Muscle layer of colon (tissue), 2 donors: Measurements from ENCODE around the gene SVIL.

Experiments used
- H3K27ac ChIP-seq: one replicate; pipeline ENCODE4 v1.7.0; 2013; ENCODE audit warnings: low read depth, mild to moderate bottlenecking, low read length, moderate library complexity
- H3K27me3 ChIP-seq, 2 donors: one replicate each; pipeline ENCODE4 v1.7.0; 2013; ENCODE audit warnings: low read length in 2 of 2, mild to moderate bottlenecking in 2 of 2; ENCODE audit not compliant: insufficient read depth in 2 of 2, control insufficient read depth in 1 of 2
- H3K36me3 ChIP-seq: one replicate; pipeline ENCODE4 v1.7.0; 2013; ENCODE audit warnings: mild to moderate bottlenecking, low read length; ENCODE audit not compliant: insufficient read depth
- H3K4me1 ChIP-seq: one replicate; pipeline ENCODE4 v1.7.0; 2013; ENCODE audit warnings: mild to moderate bottlenecking, low read length; ENCODE audit not compliant: insufficient read depth
- H3K4me3 ChIP-seq, 2 donors: one replicate each; pipeline ENCODE4 v1.7.0; 2013; ENCODE audit warnings: low read length in 2 of 2, low read depth in 1 of 2, mild to moderate bottlenecking in 1 of 2, moderate library complexity in 1 of 2
- H3K9ac ChIP-seq: one replicate; pipeline ENCODE4 v1.7.0; 2013; ENCODE audit warnings: low read length
- H3K9me3 ChIP-seq: one replicate; pipeline ENCODE4 v1.7.0; 2013; ENCODE audit warnings: mild to moderate bottlenecking, low read length
- donor health status: abdominal sarcoma.
- donor health status: Adenocarcinoma of cecum.

The SVIL gene

DNA sequence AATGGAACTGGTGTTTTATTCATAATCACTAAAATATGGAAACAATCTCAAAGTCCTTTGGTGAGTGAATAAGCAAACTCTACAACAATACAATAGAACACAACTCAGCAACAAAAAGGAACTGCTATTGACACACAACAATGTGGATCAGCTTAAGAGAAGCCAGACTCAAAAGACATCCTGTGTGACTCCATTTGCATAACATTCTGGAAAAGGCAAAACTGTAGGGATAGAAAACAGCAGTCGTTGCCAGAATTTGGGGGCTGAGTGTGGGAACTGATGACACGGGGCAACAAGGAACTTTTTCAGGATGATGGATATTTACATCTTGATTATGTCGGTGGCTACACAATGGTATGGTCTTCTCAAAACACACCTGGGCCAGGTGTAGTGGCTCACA is 32.4 kb upstream of the SVIL start:
- H3K9me3 ChIP-seq = no peaks in the 10 kb centered on the region
- no peak overlapping the region for H3K4me3 ChIP-seq
- no peaks in the 10 kb centered on the region for H3K27me3 ChIP-seq
- H3K4me1 ChIP-seq = peaks cover 64% of the 10 kb centered on the region
- H3K36me3 ChIP-seq = peaks cover 15% of the 10 kb centered on the region
- no peak overlapping the region for H3K9ac ChIP-seq
- no peak overlapping the region for H3K27ac ChIP-seq

DNA sequence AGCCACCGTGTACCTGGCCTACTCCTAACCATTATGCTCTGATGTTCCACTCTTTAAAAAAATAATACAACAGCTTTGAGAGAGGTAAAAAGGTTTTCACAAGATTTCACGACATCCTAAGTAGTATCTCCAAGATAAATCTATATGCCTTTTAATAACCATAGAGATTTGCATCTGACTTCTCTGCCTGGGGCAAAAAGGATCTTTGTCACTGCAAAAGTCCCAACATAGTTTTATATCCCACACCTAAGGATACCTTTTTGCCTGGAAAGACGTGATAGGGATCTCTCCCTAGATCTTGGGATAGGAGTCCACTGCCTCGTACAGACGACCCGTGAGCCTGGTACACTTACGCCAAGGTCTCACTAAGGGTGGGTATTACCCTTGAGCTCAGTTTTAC is 31.4 kb upstream of the SVIL start:
- Histone ChIP-seq H3K9me3 (no peaks in the 10 kb centered on the region), H3K36me3 (peaks cover 15% of the 10 kb centered on the region), H3K27me3 (no peaks in the 10 kb centered on the region), H3K9ac (no peak overlapping the region), H3K4me3 (no peak overlapping the region), H3K4me1 (peaks cover 65% of the 10 kb centered on the region), H3K27ac (no peak overlapping the region)

DNA sequence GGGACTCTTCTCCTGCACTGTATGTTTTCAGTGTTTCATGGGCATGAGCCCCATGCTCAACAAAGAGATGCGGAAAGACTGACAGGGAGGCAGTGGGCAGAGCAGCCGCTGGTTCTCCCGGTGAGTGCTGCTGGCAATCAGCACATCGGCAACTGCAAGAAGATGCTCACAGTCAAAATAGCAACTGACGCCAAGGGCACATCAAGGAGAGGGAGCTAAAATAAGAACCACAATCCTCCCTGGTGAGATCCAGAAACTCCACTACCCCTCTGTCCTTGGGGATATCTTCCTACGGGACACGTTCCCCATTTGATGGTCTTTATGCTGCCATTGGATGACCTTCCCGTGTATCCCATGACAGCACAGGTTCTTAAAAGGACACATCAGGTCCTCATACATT is 28.9 kb upstream of the SVIL start:
- H3K4me3 ChIP-seq = no peak overlapping the region
- no peaks in the 10 kb centered on the region for H3K9me3 ChIP-seq
- peaks cover 65% of the 10 kb centered on the region for H3K4me1 ChIP-seq
- no peak overlapping the region for H3K27ac ChIP-seq
- no peaks in the 10 kb centered on the region for H3K27me3 ChIP-seq
- peaks cover 10% of the 10 kb centered on the region for H3K36me3 ChIP-seq
- no peak overlapping the region for H3K9ac ChIP-seq

DNA sequence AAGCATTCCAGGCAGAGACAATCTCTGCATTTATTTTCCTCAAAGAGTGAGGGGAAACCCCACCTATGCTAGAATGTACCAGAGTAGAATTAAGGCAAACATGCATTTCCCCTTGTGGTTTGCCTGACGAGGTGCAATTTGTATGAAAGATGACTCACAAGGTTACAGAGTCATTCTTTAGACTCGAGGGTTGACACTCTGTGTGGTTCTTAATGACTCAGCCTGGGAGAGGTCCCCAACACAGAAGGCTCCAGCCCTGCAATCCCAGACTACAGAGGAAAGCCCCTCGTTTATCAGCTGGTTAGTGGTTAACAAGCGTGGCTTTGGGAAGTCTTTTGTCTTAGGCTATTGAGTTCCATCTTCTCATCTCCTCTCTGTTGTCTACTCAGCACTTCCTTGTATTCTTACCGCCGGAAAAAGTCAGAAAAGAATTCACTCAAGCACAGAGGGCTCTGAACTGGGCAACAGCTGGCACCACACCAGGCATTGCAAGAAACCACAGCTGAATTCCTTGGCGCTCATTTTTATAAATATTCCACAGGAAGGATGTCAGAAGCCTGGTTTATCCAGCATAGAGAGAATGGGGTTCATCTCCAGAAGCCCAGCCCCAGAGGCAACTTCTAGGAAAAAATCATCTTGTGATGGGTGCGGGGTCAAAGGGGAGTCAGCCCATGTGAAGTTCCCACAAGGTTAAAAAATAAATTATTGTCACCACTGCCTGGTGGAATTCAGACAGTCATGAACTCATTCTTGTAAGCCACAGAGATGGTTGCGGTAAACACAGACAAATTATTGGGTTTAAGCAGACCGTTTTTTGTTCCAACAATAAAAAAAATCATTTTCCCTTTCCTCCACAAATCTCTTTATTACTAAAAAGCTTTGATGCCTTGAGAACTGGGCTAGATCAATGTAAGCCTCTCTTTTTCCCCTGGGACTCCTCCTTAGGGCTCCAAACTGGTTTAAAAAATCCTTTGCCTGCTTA is 24.5 kb upstream of the SVIL start:
- Histone ChIP-seq H3K9me3 (no peaks in the 10 kb centered on the region), H3K4me3 (no peak overlapping the region), H3K36me3 (peaks cover 24% of the 10 kb centered on the region), H3K27me3 (no peaks in the 10 kb centered on the region), H3K27ac (peak overlapping the region; percentile 2), H3K4me1 (peaks cover 75% of the 10 kb centered on the region), H3K9ac (no peak overlapping the region)

DNA sequence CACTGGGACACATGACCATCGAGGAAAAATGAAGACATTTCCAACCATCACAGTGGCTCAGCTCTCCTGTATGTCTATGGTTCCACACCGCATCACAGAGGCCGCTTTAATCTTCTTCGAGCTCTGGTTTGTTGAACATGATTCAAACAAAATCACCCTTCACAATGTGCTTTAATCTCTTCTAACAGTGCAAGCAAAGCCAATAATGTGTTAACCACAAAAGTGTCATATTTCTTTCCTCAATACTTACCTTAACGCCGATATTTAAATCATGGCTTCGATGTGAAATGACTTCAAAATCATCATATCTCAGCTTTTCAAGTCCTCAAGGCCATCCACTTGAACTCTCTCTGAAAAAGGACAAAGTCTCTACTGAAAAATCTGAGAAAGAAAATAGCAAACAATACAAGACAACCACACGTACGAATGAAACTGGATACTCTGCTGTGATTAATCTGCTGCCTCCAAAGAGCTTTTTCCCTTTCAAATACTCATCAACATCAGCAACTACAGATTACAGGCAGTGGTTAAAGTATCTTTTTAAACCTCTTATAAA is 23.0 kb upstream of the SVIL start:
- Histone ChIP-seq H3K9ac (no peak overlapping the region), H3K9me3 (no peaks in the 10 kb centered on the region), H3K36me3 (peaks cover 26% of the 10 kb centered on the region), H3K27ac (no peak overlapping the region), H3K27me3 (no peaks in the 10 kb centered on the region), H3K4me3 (no peak overlapping the region), H3K4me1 (peaks cover 67% of the 10 kb centered on the region)

DNA sequence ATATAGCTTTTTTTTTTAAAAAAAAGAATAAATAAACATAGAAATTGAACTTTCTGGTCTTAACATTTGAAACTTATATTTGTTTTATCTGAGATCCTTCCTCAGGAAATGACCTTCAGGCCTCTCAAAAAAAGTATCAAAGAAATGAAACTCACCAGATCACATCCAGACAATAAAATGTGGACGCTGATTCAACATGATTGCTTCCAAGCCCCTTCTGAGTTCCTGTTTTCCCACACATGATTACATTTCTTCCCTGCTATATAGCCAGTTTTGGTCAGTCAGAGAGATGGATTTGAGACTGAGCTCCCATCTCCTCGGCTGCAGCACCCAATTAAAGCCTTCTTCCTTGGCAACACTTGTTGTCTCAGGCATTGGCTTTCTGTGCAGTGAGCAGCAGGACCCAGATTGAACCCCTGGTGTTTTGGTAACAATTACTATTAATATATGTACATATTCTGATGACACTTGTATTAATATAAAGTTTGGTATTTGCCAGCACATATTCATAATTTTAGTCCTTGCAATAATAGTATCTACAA is 21.8 kb upstream of the SVIL start:
- no peak overlapping the region for H3K4me3 ChIP-seq
- no peaks in the 10 kb centered on the region for H3K9me3 ChIP-seq
- no peak overlapping the region for H3K9ac ChIP-seq
- H3K27me3 ChIP-seq = no peaks in the 10 kb centered on the region
- H3K4me1 ChIP-seq = peaks cover 57% of the 10 kb centered on the region
- H3K27ac ChIP-seq = no peak overlapping the region
- H3K36me3 ChIP-seq = peaks cover 25% of the 10 kb centered on the region

DNA sequence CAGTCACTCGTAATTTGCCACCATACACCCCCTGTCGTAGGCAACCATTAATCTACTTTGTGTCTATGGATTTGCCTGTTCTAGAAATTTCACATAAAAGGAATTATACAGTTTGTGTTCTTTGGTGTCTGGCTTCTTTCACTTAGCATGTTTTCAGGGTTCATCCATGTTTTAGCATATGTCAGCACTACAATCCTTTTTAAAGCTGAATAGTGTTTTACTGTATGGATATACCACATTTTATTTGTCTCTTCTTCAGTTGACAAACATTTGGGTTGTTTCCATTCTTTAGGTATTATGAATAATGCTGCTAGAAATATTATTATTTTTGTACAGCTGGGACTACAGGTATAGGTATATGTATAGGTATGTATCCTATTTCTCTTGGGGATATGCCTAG is 17.4 kb upstream of the SVIL start:
- peaks cover 17% of the 10 kb centered on the region for H3K36me3 ChIP-seq
- no peak overlapping the region for H3K27ac ChIP-seq
- no peak overlapping the region for H3K4me3 ChIP-seq
- no peak overlapping the region for H3K9ac ChIP-seq
- no peaks in the 10 kb centered on the region for H3K9me3 ChIP-seq
- H3K27me3 ChIP-seq = no peaks in the 10 kb centered on the region
- peaks cover 53% of the 10 kb centered on the region for H3K4me1 ChIP-seq

DNA sequence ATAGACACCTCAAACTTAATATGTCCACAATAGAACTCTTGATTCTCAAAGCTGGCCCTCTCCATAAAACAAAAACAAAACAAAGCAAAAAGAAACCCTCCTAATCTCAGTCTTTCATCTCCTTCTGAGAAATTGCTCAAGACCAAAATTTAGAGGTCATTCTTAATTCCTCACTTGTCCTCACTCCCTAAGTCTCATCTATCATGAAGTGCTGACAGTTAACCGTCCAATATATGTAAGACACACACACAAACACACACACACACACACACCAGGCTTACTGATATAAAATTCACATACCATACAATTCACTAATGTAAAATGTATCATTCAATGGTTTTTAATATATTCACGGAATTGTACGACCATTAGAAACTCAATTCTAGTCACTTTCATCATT is 17.0 kb upstream of the SVIL start:
- no peak overlapping the region for H3K4me3 ChIP-seq
- H3K27me3 ChIP-seq = no peaks in the 10 kb centered on the region
- peaks cover 13% of the 10 kb centered on the region for H3K36me3 ChIP-seq
- no peak overlapping the region for H3K9ac ChIP-seq
- H3K9me3 ChIP-seq = no peaks in the 10 kb centered on the region
- H3K4me1 ChIP-seq = peaks cover 53% of the 10 kb centered on the region
- H3K27ac ChIP-seq = no peak overlapping the region

DNA sequence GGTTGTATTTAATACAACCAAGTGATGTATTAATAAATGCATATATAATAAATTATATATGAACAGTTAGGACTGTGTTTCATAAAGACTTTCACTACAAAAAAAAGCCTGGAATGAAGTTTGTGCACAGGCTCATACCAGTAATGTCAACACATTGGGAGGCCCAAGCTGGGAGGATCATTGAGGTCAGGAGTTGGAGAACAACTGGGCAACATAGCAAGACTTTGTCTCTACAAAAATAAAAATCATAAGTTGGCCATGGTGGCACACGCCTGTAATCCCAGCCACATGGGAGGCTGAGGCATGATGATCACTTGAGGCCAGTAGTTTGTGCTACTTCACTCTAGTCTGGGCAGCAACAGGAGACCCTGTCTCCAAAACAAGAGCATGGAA is 15.8 kb upstream of the SVIL start:
- Histone ChIP-seq H3K9ac (no peak overlapping the region), H3K27me3 (no peaks in the 10 kb centered on the region), H3K9me3 (no peaks in the 10 kb centered on the region), H3K4me3 (no peak overlapping the region), H3K36me3 (peaks cover 5% of the 10 kb centered on the region), H3K4me1 (peaks cover 60% of the 10 kb centered on the region), H3K27ac (no peak overlapping the region)

DNA sequence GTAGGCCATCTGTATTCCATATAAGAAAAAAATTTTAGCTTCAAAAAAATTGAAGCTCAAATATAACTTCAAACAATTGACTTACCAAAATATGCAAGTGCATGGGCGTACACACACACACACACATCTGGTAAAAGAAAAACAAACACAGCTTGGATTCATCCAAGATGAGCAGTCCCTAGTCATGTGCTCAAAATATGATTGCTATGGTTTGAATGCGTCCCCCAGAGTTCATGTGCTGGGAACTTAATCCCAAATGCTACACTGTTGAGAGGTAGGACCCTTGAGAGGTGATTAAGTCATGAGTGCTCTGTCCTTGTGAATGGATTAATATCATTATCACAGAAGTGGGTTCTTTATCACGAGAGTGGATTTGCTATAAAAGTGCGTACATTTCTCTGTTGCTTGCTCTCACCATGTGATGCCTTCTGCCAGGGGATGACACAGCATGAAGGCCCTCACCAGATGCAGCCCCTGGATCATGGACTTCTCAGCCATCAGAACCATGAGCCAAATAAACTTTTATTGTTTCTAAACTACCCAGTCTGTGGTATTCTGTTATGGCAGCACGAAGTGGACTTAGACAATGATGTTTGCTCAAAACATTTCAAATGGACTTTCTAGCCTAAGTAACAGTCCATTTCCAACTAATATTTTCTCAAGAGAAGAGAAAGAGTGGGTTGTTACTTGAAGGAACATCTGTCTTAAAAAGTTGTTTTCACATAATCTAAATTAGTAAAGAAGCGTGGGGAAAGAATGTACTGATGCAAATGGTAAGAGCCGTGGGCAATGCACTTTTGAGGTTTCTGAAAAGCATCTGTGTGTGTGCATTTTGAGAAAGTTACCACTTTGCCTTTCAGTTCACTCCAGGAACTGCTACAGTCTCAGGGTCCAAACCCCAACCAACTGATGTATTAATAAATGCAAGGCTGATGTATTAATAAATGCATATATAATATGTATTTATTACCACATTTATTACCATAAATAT is 15.1 kb upstream of the SVIL start:
- no peaks in the 10 kb centered on the region for H3K9me3 ChIP-seq
- peaks cover 5% of the 10 kb centered on the region for H3K36me3 ChIP-seq
- H3K27me3 ChIP-seq = no peaks in the 10 kb centered on the region
- no peak overlapping the region for H3K4me3 ChIP-seq
- peaks cover 62% of the 10 kb centered on the region for H3K4me1 ChIP-seq
- H3K27ac ChIP-seq = peak overlapping the region; percentile 19
- no peak overlapping the region for H3K9ac ChIP-seq

DNA sequence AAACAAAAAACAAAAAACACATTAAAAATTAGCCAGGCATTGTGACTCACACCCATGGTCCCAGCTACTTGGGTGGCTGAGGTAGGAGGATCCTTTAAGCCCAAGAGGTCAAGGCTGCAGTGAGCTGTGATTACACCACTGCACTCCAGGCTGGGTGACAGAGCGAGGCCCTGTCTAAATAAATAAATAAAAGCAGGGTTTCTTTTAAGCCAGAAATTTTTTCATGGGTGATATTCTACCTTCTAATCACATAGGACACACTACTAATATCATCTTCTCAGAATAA is 14.2 kb upstream of the SVIL start:
- Histone ChIP-seq H3K36me3 (peaks cover 5% of the 10 kb centered on the region), H3K9me3 (no peaks in the 10 kb centered on the region), H3K9ac (peak overlapping the region; percentile 7), H3K27me3 (no peaks in the 10 kb centered on the region), H3K4me1 (peaks cover 71% of the 10 kb centered on the region), H3K27ac (no peak overlapping the region), H3K4me3 (no peak overlapping the region)
